ENCODE measurements around the gene USP3. TPM values are rescaled to one million over a fixed set of nuclear protein-coding genes. Genes with fewer than 3 reads are reported as not detected.
"Not testable (repeated sequence)": the region's sequence is repeated elsewhere in the genome, so short reads cannot be mapped to it uniquely, and the experiment has no call there.

The USP3 gene
- total and polyA plus RNA-seq, 9 donors = 15.0 to 34.5 (median 22.0) TPM

GRCh38 chr15:63487758-63488397 is 16.5 kb upstream of the USP3 start:
- H3K4me3 ChIP-seq (ENCODE audit: low read length); DNase-seq; H3K4me1 ChIP-seq (ENCODE audit: control insufficient read depth, insufficient read depth, low read length); H3K36me3 ChIP-seq (ENCODE audit: control insufficient read depth, insufficient read depth, low read length); H3K27me3 ChIP-seq (ENCODE audit: control insufficient read depth, insufficient read depth, low read length); H3K9me3 ChIP-seq (replicated peaks; ENCODE audit: control insufficient read depth, low read depth, low read length); H3K27ac ChIP-seq (ENCODE audit: low read length): not testable (repeated sequence)
- 100% methylated on average over 1 of the region's 10 CpGs for WGBS (ENCODE audit: insufficient coverage)

DNA sequence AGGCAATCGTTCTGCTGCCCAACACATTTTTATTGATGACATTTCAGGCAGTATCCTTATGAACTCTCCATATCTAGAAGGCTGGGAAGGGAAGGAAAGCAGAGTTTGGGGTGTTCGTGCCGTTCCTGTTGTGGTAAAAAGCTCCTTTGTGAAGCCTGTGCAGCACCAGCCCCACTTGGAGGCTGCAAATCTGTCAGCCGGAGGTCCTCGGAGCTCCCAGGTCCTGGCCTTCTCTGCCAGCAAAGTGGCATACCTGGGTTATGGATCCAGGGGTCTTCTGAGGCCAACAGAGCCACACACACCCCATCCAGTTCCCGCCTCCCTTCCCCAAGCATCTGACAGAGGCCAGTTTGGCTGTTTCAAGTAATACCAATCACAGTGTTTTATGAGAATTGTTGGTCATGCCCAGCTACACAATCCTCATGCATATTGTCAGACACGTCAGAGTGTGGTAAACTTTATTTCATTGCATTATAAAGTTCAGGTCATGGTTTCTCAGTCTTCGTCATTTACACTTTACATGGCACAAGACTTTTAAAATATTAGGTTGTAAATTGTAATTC is 15.9 kb upstream of the USP3 start:
- 81% methylated on average over 3 of the region's 8 CpGs for WGBS (ENCODE audit: insufficient coverage)
- Histone ChIP-seq H3K4me1 (ENCODE audit: control insufficient read depth, insufficient read depth, low read length) (peaks cover 9% of the 10 kb centered on the region), H3K4me3 (ENCODE audit: low read length) (no peak overlapping the region), H3K36me3 (ENCODE audit: control insufficient read depth, insufficient read depth, low read length) (no peaks in the 10 kb centered on the region), H3K27ac (ENCODE audit: low read length) (no peak overlapping the region), H3K27me3 (ENCODE audit: control insufficient read depth, insufficient read depth, low read length) (no peaks in the 10 kb centered on the region), H3K9me3 (replicated peaks; ENCODE audit: control insufficient read depth, low read depth, low read length) (no peaks in the 10 kb centered on the region)
- no peak for DNase-seq

- H3K9me3 ChIP-seq (replicated peaks; ENCODE audit: control insufficient read depth, low read depth, low read length) = no peaks in the 10 kb centered on the region
- WGBS (ENCODE audit: insufficient coverage) = no CpG with 5 or more reads among the region's 5 CpGs
- no peaks in the 10 kb centered on the region for H3K36me3 ChIP-seq (ENCODE audit: control insufficient read depth, insufficient read depth, low read length)
- peaks cover 9% of the 10 kb centered on the region for H3K4me1 ChIP-seq (ENCODE audit: control insufficient read depth, insufficient read depth, low read length)
- no peak for DNase-seq
- H3K27ac ChIP-seq (ENCODE audit: low read length) = no peak overlapping the region
- H3K27me3 ChIP-seq (ENCODE audit: control insufficient read depth, insufficient read depth, low read length) = no peaks in the 10 kb centered on the region
- no peak overlapping the region for H3K4me3 ChIP-seq (ENCODE audit: low read length)
Observed at GRCh38 chr15:63489352-63489751, 15.0 kb upstream of the USP3 start.

- 73% methylated on average over 3 of the region's 4 CpGs for WGBS (ENCODE audit: insufficient coverage)
- H3K9me3 ChIP-seq (replicated peaks; ENCODE audit: control insufficient read depth, low read depth, low read length) = no peaks in the 10 kb centered on the region
- H3K36me3 ChIP-seq (ENCODE audit: control insufficient read depth, insufficient read depth, low read length) = no peaks in the 10 kb centered on the region
- peak overlapping the region; percentile 52 for H3K27ac ChIP-seq (ENCODE audit: low read length)
- no peak overlapping the region for H3K4me3 ChIP-seq (ENCODE audit: low read length)
- H3K27me3 ChIP-seq (ENCODE audit: control insufficient read depth, insufficient read depth, low read length) = no peaks in the 10 kb centered on the region
- no peak for DNase-seq
- H3K4me1 ChIP-seq (ENCODE audit: control insufficient read depth, insufficient read depth, low read length) = peaks cover 9% of the 10 kb centered on the region
Observed at GRCh38 chr15:63490345-63491034, 13.9 kb upstream of the USP3 start.

- no peak overlapping the region for H3K4me3 ChIP-seq (ENCODE audit: low read length)
- DNase-seq = peak; percentile 58
- no peaks in the 10 kb centered on the region for H3K27me3 ChIP-seq (ENCODE audit: control insufficient read depth, insufficient read depth, low read length)
- peaks cover 15% of the 10 kb centered on the region for H3K4me1 ChIP-seq (ENCODE audit: control insufficient read depth, insufficient read depth, low read length)
- H3K36me3 ChIP-seq (ENCODE audit: control insufficient read depth, insufficient read depth, low read length) = no peaks in the 10 kb centered on the region
- no peaks in the 10 kb centered on the region for H3K9me3 ChIP-seq (replicated peaks; ENCODE audit: control insufficient read depth, low read depth, low read length)
- no CpG with 5 or more reads among the region's 5 CpGs for WGBS (ENCODE audit: insufficient coverage)
- peak overlapping the region; percentile 52 for H3K27ac ChIP-seq (ENCODE audit: low read length)
Observed at GRCh38 chr15:63491116-63491827, 13.1 kb upstream of the USP3 start.

- no peak overlapping the region for H3K4me3 ChIP-seq (ENCODE audit: low read length)
- H3K27me3 ChIP-seq (ENCODE audit: control insufficient read depth, insufficient read depth, low read length) = no peaks in the 10 kb centered on the region
- H3K9me3 ChIP-seq (replicated peaks; ENCODE audit: control insufficient read depth, low read depth, low read length) = no peaks in the 10 kb centered on the region
- peak; percentile 28 for DNase-seq
- no CpG with 5 or more reads among the region's 6 CpGs for WGBS (ENCODE audit: insufficient coverage)
- H3K36me3 ChIP-seq (ENCODE audit: control insufficient read depth, insufficient read depth, low read length) = no peaks in the 10 kb centered on the region
- peaks cover 15% of the 10 kb centered on the region for H3K4me1 ChIP-seq (ENCODE audit: control insufficient read depth, insufficient read depth, low read length)
- H3K27ac ChIP-seq (ENCODE audit: low read length) = no peak overlapping the region
Observed at GRCh38 chr15:63491979-63492378, 12.4 kb upstream of the USP3 start.

DNA sequence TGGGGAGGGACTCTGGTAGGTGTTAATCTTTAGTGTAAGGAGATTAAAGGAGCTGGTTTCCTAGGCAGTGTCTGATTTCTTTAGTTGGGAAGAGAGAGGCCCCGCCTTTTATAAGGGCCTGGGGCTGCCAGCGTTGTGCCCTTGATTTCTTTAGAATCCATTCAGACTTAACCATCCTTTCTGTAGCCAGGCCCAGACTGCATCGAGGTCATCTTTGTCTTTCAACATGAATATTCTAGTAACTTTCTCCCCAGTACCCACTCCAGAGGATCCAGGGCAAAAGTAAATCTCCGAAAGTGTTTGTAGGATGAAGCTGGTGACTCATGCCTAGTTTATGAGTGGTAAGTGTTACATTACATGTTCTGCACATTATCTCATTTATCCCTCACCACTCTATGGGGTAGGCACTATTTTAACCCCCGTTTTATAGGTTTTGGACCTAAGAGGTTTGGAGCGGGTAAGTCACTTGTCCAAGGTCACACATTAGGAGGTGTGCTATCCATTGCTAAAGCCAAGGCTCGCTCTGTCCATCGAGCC is 11.8 kb upstream of the USP3 start:
- no peak overlapping the region for H3K4me3 ChIP-seq (ENCODE audit: low read length)
- 75% methylated on average over 4 of the region's 8 CpGs for WGBS (ENCODE audit: insufficient coverage)
- H3K36me3 ChIP-seq (ENCODE audit: control insufficient read depth, insufficient read depth, low read length) = no peaks in the 10 kb centered on the region
- no peaks in the 10 kb centered on the region for H3K9me3 ChIP-seq (replicated peaks; ENCODE audit: control insufficient read depth, low read depth, low read length)
- DNase-seq = no peak
- peaks cover 17% of the 10 kb centered on the region for H3K4me1 ChIP-seq (ENCODE audit: control insufficient read depth, insufficient read depth, low read length)
- no peak overlapping the region for H3K27ac ChIP-seq (ENCODE audit: low read length)
- no peaks in the 10 kb centered on the region for H3K27me3 ChIP-seq (ENCODE audit: control insufficient read depth, insufficient read depth, low read length)

- Histone ChIP-seq H3K27ac (ENCODE audit: low read length) (no peak overlapping the region), H3K36me3 (ENCODE audit: control insufficient read depth, insufficient read depth, low read length) (no peaks in the 10 kb centered on the region), H3K27me3 (ENCODE audit: control insufficient read depth, insufficient read depth, low read length) (no peaks in the 10 kb centered on the region), H3K4me3 (ENCODE audit: low read length) (no peak overlapping the region), H3K4me1 (ENCODE audit: control insufficient read depth, insufficient read depth, low read length) (peaks cover 24% of the 10 kb centered on the region), H3K9me3 (replicated peaks; ENCODE audit: control insufficient read depth, low read depth, low read length) (no peaks in the 10 kb centered on the region)
- 81% methylated on average over 2 of the region's 2 CpGs for WGBS (ENCODE audit: insufficient coverage)
- DNase-seq = no peak
Observed at GRCh38 chr15:63493436-63493835, 11.0 kb upstream of the USP3 start.

DNA sequence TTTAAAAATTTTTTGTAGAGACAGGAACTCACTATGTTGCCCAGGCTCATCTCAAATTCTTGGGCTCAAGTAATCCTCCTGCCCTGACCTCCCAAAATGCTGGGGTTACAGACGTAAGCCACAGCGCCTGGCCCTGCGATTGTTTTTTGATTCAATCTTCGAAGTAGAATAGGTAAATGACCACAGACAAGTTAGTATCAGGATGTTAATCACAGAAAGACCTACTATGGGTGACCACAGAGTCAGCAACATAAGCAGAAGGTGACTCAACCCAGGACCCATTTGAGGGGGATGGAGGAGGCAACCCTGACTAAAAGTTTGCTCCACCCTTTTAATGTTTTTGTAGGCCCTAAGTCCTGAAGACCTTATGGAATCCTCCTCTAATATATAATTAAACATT is 10.0 kb upstream of the USP3 start:
- H3K27ac ChIP-seq (ENCODE audit: low read length) = no peak overlapping the region
- no peaks in the 10 kb centered on the region for H3K27me3 ChIP-seq (ENCODE audit: control insufficient read depth, insufficient read depth, low read length)
- no peaks in the 10 kb centered on the region for H3K36me3 ChIP-seq (ENCODE audit: control insufficient read depth, insufficient read depth, low read length)
- no CpG with 5 or more reads among the region's 4 CpGs for WGBS (ENCODE audit: insufficient coverage)
- no peak for DNase-seq
- H3K9me3 ChIP-seq (replicated peaks; ENCODE audit: control insufficient read depth, low read depth, low read length) = no peaks in the 10 kb centered on the region
- no peak overlapping the region for H3K4me3 ChIP-seq (ENCODE audit: low read length)
- H3K4me1 ChIP-seq (ENCODE audit: control insufficient read depth, insufficient read depth, low read length) = peaks cover 24% of the 10 kb centered on the region

DNA sequence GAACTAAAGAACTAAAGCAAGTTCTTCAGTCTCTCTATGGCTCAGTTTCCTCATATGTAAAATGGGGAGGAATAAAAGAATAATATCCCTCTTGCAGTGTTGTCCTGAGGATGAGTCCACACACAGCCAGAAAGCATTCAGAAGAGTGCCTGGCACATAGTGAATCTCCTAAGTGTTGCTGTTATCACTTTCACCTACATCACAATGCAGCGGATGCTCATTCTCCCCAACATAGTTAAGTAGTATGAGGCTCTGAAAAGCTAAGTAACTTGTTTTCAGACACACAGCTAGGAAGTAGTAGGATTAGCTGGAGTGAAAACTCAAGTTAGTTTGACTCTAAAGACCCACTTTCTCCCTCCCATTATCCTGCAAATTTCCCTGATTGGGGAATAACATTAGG is 9.1 kb upstream of the USP3 start:
- no peaks in the 10 kb centered on the region for H3K27me3 ChIP-seq (ENCODE audit: control insufficient read depth, insufficient read depth, low read length)
- no peak for DNase-seq
- WGBS (ENCODE audit: insufficient coverage) = no CpG with 5 or more reads among the region's 1 CpG
- no peak overlapping the region for H3K4me3 ChIP-seq (ENCODE audit: low read length)
- H3K36me3 ChIP-seq (ENCODE audit: control insufficient read depth, insufficient read depth, low read length) = no peaks in the 10 kb centered on the region
- H3K4me1 ChIP-seq (ENCODE audit: control insufficient read depth, insufficient read depth, low read length) = peaks cover 24% of the 10 kb centered on the region
- H3K9me3 ChIP-seq (replicated peaks; ENCODE audit: control insufficient read depth, low read depth, low read length) = no peaks in the 10 kb centered on the region
- no peak overlapping the region for H3K27ac ChIP-seq (ENCODE audit: low read length)

Data from muscle of leg (tissue), 11 donors.